Stimulated activated CD4-positive, alpha-beta T cell treated with anti-CD3 and anti-CD28 coated beads, Interleukin-1b, Interleukin-23, amount 100 ng/mL, for 4 hours (primary cell): Measurements from ENCODE around the gene ANKFY1.
"Not testable (repeated sequence)": the region's sequence is repeated elsewhere in the genome, so short reads cannot be mapped to it uniquely, and the experiment has no call there.

Experiments used
- DNase-seq, 2 donors: peaks; one replicate each; pipeline ENCODE4 v3.0.0-alpha.2; 2020; ENCODE audit warnings: low read depth in 2 of 2

Gene ANKFY1

DNA sequence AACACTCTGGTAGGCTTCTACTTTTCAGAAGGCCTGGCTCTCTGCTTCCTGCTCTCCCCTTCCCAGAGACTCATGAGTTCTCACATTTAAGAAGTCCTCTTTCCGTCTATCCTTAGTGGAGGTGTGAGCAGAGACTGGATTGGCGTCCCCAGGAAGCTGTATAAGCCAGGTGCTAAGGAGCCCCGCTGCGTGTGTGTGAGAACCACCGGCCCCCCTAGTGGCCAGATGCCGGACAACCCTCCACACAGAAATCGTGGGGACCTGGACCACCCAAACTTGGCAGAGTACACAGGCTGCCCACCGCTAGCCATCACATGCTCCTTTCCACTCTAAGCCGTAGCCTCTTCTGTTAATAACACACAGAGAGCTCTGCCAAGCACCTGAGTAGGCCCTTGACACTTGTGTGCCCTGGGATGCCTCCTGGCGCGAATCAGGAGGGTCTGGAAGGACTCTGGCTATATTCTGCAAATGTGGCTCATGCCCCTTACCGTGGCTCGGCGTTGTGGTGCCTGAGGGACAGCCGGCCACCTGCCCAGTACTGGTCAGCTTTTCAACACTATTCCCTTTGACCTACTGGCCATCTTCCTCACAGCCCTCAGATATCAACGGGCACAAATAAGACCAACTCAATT is 106.9 kb downstream of the ANKFY1 start:
- no peak for DNase-seq

DNA sequence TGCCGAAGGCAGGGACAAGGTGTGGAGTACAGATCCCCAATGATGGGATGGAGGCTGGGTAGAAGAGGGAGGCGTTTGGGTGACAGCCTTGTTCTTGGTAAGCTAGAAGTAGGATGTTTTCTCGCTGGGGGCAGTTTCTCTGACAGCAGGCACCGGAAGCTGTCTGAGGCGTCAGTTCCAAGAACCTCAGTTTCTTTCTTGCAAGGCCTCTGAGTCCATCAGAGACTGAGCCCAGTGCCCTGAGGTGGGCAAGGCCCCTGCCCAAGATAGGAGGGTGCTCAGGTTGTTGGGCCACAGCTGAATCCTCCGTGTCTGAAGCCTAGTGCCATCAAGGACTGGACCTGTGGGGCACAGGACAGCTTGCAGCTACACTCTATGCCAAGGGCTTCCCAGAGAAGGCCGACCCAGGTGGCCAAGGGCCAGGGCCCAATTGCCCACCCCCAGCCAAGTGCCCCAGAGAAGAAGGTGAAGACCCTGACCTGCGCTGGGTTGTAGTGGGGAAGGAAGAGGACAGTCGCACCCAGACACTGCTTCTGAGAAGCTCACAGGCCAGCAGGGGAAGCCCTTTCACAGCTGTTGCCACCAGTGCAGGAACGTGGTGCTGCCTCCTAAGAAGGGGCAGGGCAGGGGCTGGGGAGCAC is 107.7 kb downstream of the ANKFY1 start:
- DNase-seq = no peak

DNA sequence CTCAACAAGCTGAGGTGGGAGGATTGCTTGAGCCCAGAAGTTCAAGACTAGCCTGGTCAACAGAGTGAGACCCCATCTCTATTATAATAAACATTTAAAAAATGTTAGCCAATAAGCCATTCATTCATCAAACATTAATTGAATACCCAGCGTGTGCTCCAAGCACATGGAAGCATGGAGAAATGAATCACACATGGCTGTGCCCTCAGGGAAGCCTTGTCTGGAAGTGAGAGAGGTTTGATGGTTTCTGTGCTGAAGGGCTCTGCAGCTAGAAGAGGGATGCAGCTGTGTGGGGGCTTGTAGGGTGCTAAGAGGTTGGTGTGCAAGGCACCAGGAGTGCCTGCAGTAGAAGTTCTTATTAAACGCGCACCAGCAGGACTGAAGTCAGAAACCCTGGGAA is 109.6 kb downstream of the ANKFY1 start:
- DNase-seq = no peak

DNA sequence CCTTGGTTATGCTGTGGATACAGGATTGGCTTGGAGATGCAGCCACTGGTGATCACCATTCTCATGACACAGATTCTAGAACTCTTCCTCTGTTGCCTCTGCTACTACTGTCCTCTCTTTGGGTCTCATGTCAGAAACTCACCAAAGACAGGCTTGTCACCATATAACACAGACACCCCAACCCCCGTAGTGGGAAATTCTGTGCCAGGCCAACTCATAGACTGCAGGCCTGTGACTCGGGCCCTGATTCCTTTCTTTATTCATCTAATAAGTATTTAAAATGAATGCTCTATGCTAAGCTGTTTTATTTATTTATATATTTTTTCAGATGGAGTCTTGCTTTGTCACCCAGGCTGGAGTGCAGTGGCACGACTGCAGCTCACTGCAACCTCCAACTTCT is 111.3 kb downstream of the ANKFY1 start:
- no peak for DNase-seq

DNA sequence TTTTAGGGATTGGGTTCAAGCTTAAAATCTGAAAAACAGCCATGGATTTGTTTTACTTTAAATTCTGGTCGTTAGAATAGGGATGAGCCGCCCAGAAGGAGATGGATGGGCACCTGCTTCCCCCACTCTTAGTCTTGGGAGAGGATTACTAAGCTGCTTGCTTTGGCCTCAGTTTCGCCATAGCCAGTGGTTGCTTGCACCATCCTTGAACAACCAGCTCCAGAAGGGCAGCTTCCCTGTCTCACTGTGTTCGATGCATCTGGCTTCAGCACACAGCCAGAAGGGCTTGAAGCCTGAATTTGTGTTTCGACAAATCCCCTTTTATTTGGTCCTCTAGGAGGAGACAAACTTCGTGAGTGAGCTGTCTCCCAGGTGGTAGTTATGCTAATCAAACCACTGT is 113.7 kb downstream of the ANKFY1 start:
- DNase-seq = no peak

DNA sequence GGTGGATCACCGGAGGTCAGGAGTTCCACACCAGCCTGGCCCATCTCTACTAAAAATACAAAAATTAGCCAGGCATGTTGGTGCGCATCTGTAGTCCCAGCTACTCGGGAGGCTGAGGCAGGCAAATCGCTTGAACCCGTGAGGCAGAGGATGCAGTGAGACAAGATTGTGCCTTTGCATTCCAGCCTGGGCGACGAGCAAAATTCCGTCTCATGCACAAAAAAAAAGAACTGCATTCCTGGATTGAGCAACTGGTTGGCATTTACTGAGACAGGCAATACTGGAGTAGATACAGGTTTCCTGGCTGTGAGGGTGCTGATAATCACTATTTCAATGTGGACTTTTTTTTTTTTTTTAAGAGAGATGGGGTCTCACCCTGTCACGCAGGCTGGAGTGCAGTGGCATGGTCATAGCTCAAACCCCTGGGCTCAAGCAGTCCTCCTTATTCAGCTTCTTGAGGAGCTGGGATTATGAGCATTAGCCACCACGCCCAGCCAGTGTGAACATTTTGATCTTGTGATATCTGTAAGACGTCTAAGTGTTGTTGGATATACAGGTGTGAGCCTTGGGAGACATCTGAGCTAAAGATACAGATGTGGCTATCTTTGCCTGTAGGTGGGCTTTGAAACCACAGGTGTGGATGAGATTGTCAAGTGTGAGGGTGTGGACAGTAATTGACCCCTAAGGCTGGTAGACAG is 115.0 kb downstream of the ANKFY1 start:
- no peak for DNase-seq

DNA sequence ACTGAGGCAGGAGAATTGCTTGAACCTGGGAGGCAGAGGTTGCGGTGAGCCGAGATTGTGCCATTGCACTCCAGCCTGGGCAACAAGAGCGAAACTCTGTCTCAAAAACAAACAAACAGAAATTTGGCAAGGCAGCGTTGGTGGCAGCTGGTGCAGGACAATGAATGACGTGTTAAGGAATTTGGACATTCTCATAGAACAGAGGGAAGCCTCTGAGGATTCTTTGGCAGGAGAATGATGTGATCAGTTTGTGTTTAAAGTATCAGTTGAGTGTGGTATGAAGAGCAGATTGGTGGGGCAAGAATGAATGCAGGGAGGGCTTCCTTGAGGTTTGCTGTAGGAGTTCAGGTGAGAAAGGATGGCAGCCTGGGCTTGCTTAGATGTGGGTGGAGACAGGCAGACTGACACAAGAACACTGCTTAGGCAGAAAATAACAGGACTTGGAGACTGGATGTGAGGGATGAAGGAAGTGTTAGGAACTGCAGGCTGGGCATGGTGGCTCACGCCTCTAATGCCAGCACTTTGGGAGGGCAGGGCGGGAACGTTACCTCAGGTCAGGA is 115.9 kb downstream of the ANKFY1 start:
- no peak for DNase-seq

DNA sequence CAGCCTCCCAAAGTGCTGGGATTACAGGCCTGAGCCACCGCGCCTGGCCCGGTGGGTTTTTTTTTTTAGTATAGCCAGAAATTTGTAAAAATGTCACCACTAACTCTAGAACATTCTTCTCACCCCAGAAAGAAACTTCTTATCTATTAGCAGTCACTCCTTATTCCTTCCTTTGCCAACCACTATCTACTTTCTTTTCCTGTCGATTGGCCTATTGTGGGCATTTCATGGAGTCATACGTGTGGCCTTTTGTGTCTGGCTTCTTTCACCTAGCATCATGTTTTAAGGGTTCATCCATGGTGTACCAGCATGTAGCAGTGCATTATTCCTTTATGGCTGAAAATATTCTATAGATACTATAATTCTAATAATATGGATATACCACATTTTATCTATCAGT is 117.1 kb downstream of the ANKFY1 start:
- no peak for DNase-seq

DNA sequence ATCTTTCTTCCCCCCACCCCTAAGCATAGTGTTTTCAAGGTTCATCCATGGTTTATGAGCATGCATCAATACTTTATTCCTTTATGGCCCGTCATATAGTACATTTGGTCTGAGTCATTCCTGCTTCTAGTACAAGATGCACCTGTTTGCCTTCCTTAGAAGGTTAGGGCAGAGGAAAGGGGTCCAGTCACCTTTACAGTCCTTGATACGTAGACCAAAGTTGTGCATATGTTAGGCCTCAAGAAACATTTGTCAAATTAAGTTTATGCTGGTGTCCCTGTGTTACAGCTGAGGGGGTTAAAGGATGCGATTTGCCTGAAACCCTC is 119.4 kb downstream of the ANKFY1 start:
- DNase-seq = no peak

DNA sequence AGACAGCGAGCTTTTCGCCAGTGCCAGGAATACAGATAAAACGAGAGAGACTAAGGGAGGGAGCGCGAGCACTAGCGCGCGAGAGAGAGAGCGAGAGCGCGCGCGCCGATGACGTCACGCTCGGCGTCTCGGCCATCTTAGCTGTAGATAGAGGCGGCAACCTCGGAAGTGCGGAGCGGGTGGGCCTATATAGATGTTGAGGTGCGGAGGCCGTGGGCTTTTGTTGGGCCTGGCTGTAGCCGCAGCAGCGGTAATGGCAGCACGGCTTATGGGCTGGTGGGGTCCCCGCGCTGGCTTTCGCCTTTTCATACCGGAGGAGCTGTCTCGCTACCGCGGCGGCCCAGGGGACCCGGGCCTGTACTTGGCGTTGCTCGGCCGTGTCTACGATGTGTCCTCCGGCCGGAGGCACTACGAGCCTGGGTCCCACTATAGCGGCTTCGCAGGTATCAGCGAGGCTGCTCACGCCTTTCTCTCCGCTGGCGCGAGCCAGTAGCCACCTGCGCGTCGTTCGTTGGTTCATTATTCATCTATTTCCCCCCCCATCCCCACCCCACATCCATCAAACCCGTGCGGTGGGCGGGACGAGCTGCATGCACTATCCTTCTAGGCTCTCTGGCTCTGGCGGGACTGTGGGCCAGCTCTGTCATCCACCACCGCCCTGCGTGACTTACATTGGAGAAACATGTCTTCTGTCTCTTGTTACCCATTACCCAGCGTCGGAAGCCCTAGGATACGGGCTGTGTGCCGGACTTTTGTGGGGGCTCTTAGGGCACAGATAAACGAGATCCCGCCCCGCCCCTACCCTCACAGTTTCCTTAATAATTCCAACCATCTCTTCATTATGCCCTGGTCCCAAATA is 120.0 kb downstream of the ANKFY1 start:
- peak; percentile 81 to 83 for DNase-seq

DNA sequence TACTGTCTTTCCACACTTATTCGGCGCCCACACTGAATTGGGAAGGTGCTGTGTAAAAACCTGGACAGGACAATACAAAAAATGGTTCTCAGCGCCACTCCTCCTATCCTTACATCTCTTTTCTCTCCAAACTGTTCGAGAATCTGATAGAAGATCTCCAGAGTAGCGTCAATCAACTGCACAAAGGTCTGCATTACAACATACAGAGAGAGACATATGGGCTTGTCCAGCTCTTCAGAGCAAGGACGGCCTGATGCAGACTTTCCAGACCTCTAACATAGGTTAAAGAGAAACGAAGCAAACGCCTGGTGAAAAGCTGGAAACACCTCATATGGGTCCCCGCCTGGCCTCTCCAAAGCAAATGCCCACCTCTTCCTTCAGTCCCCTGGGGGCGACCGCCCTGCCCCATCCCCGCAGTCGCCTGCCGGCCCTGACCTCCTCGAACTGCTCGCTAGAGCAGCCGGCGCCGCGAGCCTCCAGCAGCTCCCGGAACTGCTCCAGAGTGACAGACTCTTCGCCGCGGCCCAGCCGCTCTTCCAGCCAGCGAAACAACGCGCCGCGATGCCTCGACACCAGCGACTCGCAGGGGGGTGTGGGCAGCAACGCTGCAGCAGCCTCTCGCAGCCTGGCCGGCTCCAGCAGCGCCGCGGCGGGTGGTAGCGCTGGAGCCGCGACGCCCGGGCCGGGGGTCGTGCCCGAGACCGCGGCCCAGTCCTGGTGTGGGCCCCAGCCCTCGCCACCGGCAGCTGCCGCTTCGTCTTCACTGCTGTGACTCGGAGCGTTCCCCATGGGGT is 121.5 kb downstream of the ANKFY1 start:
- peak; percentile 5 to 8 for DNase-seq

DNA sequence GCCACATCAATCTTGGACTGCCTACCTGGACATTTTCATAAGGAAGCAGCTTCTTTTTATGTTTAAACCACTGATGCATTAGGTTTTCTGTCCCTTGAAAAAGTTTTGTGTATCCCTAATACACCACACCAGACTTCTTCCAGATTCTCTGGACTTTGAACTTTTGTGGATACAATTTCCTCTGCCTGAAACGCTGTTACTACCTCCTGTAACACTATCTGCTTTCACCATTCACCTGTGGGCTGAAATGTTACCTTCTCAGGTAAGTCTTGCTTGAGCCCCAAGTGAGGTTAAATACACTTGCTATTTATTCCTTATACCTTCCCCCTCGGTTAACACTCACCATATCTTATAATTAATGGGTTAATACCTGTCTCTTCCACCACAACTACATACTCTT is 123.7 kb downstream of the ANKFY1 start:
- no peak for DNase-seq

DNA sequence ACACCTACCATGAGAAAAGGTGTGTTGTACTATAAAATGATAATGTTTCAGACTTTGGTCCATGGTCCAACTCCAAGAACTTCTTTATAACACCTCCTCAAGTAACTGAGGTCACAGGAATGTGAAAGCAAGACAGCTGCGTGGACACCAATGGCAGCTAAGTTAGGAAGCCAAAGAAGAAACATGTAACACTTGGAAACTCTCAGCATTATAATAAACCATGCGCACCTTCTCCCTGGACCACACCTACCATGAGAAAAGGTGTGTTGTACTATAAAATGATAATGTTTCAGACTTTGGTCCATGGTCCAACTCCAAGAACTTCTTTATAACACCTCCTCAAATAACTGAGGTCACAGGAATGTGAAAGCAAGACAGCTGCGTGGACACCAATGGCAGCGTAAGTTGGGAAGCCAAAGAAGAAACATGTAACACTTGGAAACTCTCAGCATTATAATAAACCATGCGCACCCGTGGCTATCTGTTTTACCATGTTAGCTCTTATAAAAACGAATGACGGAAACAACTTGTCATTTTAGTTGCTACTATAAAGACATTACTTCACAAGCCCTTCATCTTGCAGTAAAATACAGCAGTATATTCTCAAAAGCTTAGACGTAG is 124.8 kb downstream of the ANKFY1 start:
- not testable (repeated sequence) for DNase-seq

DNA sequence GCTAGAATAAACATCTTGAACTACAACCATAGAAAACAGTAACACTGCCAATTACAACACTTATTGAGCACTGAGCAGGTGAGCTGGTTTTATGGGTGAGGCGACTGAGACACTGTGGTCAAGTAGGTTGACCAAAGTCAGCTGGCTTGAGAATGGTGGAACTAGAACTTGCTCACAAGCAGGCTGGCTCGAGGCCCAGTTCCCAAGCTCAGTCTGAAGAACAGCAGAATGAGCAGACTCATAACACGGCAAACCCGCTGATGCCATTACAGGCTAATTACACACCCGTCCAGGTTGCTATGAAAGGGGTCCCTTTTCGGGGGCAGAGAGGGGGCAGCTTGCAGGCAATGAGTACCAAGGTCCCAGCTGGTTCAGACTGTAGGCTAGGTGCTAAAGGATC is 127.4 kb downstream of the ANKFY1 start:
- no peak for DNase-seq

DNA sequence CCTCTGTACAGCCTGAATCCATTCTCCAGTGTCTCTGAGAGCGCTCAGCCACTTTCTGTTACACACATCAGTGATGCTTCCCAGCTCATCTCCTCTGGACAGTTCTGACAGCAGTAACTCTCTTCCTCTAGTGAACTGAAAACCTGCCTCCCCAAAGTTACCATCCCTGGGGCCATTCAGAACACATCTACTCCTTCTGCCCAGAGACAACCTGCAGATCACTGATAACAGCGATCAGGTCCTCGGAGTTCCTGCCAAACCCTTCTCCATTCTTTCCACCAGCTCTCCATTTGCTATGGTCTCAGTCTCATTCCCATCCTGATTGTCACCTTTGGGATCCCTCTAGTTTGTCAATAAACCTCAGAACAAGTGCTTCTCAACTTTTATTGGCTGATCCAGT is 128.3 kb downstream of the ANKFY1 start:
- DNase-seq = no peak

DNA sequence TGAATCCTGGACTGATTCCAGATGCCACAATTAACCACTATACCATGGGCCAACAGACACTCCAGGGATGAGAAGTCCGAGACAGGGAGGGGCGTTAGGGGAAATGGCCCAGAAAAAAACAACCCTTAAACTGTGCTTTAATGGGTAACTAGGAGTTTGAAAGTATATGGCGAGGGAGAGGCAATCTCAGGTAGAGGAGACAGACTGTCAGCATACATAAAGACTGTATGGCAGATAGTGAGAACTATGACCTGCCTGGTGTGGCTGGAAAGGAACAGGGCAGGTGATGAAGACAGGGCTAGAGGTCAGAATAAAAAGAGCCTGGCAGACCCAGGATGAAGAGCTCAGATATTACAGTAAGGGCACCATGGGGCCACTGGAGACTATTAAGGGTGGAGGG is 129.1 kb downstream of the ANKFY1 start:
- DNase-seq = no peak

DNA sequence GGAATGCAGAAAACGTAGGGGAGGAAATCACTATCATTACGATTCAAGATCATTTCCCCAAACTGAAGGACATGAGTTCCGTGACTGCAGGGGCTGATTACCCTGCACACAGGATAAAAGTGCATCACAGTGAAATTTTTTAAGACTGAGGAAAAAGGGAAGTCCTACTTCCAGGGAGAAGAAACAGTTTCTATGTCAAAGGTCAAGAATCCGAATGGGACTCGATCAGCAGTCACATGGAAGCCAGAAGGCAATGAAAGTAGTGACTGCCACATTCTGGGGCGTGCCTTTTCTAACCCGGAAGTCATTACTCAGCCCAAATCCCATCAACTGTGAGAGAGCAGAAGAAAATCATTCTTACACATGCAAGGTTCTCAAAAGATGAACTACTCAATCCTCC is 133.1 kb downstream of the ANKFY1 start:
- no peak for DNase-seq

DNA sequence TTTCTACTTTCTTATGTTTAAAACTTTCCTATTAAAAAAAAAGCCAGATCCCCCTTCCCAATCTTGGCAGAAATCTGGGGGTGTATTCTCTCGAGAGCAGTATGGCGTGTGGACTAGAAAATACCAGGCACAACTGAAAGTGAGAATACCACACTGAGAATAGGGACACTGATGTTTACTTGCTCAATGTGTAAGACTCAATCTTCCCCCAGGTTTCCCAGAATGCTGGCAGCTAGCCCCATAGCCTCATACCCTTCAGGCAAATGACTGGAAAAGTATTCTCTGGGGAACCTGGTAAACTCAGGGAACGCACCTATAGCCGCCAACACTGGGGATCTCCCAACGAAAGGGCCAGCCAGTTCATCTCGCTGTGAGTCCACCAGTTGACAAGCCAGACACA is 136.2 kb downstream of the ANKFY1 start:
- no peak for DNase-seq

DNA sequence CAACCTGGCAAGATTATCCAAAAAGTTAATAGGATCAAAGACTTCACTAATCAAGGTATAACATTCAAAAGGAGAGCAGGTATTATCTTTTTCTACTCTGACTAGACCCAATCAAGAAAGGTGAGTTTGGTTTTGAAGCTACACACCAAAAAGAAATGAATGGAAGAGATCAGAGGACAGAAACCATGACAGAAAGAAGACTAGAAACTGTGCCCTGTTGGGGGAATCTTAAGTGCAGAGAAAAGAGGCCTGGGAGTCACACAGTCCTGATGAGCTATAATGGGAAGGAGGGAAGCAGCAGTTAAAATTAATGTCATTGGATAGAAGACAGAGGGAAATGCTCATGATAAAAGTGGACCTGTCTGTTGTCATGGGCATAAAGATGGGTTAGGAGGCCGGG is 138.2 kb downstream of the ANKFY1 start:
- no peak for DNase-seq

DNA sequence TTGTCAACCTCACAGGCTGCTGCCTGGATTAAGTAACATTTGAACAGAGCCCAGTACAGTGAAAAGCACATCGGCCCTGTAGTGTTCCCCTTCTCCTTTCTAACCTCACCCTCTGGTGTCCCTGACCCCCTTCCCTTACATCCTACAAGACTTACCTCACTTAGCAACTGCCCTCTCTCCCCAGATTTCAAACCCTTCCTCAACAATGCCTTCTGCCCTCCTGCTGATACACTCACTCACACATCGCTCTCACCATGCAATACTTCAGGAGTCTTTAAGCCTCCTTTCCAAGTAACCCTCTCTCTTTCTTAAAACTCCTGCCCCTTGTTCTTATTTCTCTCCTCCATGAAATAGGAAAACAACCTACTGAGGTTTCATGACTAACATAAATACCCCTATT is 138.8 kb downstream of the ANKFY1 start:
- DNase-seq = no peak

DNA sequence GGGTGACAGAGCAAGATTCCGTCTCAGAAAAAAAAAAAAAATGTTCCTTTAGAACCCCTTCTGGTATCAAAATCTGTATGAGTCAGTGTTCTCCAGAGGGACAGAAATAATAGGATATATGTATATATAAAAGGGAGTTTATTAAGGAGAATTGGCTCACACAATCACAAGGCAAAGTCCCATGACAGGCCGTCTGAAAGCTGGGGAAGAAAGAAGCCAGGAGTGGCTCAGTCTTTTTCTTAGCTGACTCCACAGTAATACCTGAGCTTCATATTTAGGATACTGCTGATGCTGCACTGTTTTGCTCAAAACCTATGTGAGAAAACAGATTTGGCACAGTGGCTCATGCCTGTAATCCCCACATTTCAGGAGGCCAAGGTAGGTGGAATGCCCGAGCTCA is 143.4 kb downstream of the ANKFY1 start:
- DNase-seq = no peak
